ACC112 (cell line): ENCODE results near the gene BEX3.
"Not testable (repeated sequence)": the region's sequence is repeated elsewhere in the genome, so short reads cannot be mapped to it uniquely, and the experiment has no call there.

Experiments used
- H2AFZ ChIP-seq: fragments of 200-600 bp; sonication (generic); one replicate; pipeline ENCODE4 v1.6.0; 2017; ENCODE audit warnings: antibody characterized with exemption, low read length; ENCODE audit not compliant: unreplicated experiment
- H3K27ac ChIP-seq: fragments of 200-600 bp; sonication (generic); 2 replicates; pipeline ENCODE4 v1.5.1; 2014; ENCODE audit warnings: low read depth, mild to moderate bottlenecking, antibody characterized with exemption, low read length, moderate library complexity
- H3K27me3 ChIP-seq: fragments of 200-600 bp; sonication (generic); 2 replicates; pipeline ENCODE4 v1.6.1; 2014; ENCODE audit warnings: mild to moderate bottlenecking, antibody characterized with exemption, low read length, moderate library complexity, mixed read lengths; ENCODE audit not compliant: insufficient read depth
- H3K36me3 ChIP-seq: fragments of 200-600 bp; sonication (generic); 2 replicates; pipeline ENCODE4 v1.6.1; 2016; ENCODE audit warnings: mild to moderate bottlenecking, antibody characterized with exemption, low read length, moderate library complexity, mixed read lengths; ENCODE audit not compliant: insufficient read depth
- H3K4me1 ChIP-seq: fragments of 200-600 bp; sonication (generic); one replicate; pipeline ENCODE4 v1.6.1; 2016; ENCODE audit warnings: low read length, mixed read lengths; ENCODE audit not compliant: insufficient read depth, unreplicated experiment, control insufficient read depth
- H3K4me3 ChIP-seq: fragments of 200-600 bp; sonication (generic); 2 replicates; pipeline ENCODE4 v1.5.1; 2014; ENCODE audit warnings: mild to moderate bottlenecking, low read depth, low read length
- H3K79me2 ChIP-seq: fragments of 200-600 bp; sonication (generic); one replicate; pipeline ENCODE4 v1.6.0; 2016; ENCODE audit warnings: low read length; ENCODE audit not compliant: control insufficient read depth, unreplicated experiment, insufficient read depth

The BEX3 gene

GRCh38 chrX:103359605-103360004 lies 16.7 kb upstream of the BEX3 start:
- peak overlapping the region; percentile 43; the same call in 1 of the 2 replicates for H3K27ac ChIP-seq
- H2AFZ ChIP-seq, H3K27me3 ChIP-seq, H3K36me3 ChIP-seq, H3K4me3 ChIP-seq: not testable (repeated sequence)
- peaks cover 40% of the 10 kb centered on the region for H3K4me1 ChIP-seq
- H3K79me2 ChIP-seq = peaks cover 27% of the 10 kb centered on the region

GRCh38 chrX:103360092-103360491 lies 16.2 kb upstream of the BEX3 start:
- peaks cover 9% of the 10 kb centered on the region for H3K36me3 ChIP-seq
- H3K4me3 ChIP-seq = no peak overlapping the region
- H3K79me2 ChIP-seq = peaks cover 27% of the 10 kb centered on the region
- no peaks in the 10 kb centered on the region for H3K27me3 ChIP-seq
- peaks cover 38% of the 10 kb centered on the region for H3K4me1 ChIP-seq
- H3K27ac ChIP-seq = peak overlapping the region; percentile 23
- no peak overlapping the region for H2AFZ ChIP-seq

GRCh38 chrX:103360916-103361315 lies 15.4 kb upstream of the BEX3 start:
- Histone ChIP-seq H2AFZ (no peak overlapping the region), H3K4me1 (peaks cover 31% of the 10 kb centered on the region), H3K4me3 (no peak overlapping the region), H3K27me3 (no peaks in the 10 kb centered on the region), H3K36me3 (peaks cover 9% of the 10 kb centered on the region), H3K27ac (0 out of 2 replicates have a peak overlapping the region, but pooled peaks have one; percentile 23), H3K79me2 (peaks cover 22% of the 10 kb centered on the region)

DNA sequence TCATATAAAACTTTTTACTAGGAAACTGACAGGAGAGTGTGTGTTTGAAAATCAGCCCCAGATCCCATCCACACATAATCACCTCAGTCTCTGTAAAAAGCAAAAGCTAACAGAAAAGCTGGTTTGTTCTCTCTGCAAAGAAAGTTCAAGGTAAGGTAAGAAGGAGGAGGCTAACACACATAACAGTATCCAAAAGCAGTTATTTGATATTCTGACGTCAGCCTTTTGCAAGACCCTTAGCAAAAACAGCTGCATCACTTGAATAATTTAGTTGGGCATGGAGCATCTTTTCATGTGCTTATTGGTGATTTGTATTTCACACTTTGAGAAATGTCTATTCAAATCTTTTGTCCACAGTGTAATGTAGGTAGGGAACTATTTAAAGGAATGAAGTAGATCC lies 14.5 kb upstream of the BEX3 start:
- Histone ChIP-seq H3K27ac (peak overlapping the region; percentile 62), H3K79me2 (peaks cover 14% of the 10 kb centered on the region), H3K27me3 (no peaks in the 10 kb centered on the region), H3K36me3 (peaks cover 9% of the 10 kb centered on the region), H3K4me1 (peaks cover 29% of the 10 kb centered on the region), H2AFZ (peak overlapping the region; percentile 6), H3K4me3 (peak overlapping the region; percentile 40)

DNA sequence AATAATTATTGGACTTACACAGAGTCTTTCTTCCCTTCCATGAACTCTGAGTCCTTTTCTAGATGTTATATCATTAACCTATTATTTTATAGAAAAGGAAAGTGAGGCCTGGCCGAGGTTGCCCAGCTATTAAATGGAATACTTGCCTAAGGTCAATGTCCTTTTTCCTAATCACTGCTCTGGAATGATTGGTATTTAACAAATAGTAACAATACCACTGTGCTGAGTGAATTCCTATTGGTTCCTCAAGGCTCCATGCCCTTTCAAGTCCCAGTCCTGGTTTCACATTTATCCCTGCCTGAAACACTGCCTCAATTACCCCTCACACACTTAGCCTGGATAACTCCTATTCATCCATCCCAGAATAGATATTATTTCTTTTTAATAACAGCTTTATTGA lies 13.9 kb upstream of the BEX3 start:
- Histone ChIP-seq H3K36me3 (peaks cover 8% of the 10 kb centered on the region), H2AFZ (peak overlapping the region; percentile 39), H3K4me3 (peak overlapping the region; percentile 40; the same call in 1 of the 2 replicates), H3K27me3 (no peaks in the 10 kb centered on the region), H3K27ac (peak overlapping the region; percentile 62), H3K79me2 (peaks cover 7% of the 10 kb centered on the region), H3K4me1 (peaks cover 29% of the 10 kb centered on the region)

DNA sequence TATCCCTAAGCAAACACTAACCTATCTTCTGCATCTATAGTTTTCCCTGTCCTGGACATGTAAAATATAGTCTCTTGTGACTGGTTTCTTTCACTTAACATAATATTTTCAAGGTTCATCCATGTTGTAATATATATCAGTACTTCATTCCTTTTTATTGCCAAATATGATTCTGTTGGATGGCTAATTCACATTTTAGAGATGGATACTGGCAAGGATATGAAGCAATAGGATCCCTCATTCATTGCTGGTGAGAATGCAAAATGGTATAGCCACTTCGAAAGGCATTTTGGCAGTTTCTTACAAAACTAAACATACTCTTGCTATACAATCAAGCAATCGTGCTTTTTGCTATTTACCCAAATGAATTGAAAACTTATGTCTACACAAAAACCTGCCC lies 13.3 kb upstream of the BEX3 start:
- H3K4me1 ChIP-seq = peaks cover 29% of the 10 kb centered on the region
- H3K27ac ChIP-seq = peak overlapping the region; percentile 62
- H2AFZ ChIP-seq = peak overlapping the region; percentile 39
- peaks cover 1% of the 10 kb centered on the region for H3K79me2 ChIP-seq
- no peak overlapping the region for H3K4me3 ChIP-seq
- H3K27me3 ChIP-seq = no peaks in the 10 kb centered on the region
- H3K36me3 ChIP-seq = peaks cover 2% of the 10 kb centered on the region

DNA sequence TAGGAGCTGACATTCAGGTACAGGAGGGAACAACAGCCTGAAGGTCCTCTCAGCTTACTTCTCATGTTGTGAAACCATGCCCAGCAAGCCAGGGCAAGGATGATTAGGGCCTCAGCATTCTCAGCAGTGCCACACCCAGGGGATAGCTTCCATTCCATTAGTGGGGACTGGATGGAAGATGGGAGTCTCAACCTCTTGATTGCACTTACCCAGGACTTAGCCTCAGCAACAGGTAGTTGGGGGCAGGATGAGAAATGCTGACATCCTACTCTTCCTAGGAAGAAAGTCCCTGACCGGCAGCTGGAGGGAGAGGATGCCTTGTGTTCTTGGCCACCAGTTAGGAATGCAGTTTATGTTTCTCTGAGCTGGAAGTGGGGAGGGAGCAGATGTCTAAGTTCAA lies 8.8 kb upstream of the BEX3 start:
- Histone ChIP-seq H3K27ac (no peak overlapping the region), H3K4me1 (peaks cover 6% of the 10 kb centered on the region), H3K79me2 (no peaks in the 10 kb centered on the region), H3K27me3 (no peaks in the 10 kb centered on the region), H3K36me3 (no peaks in the 10 kb centered on the region), H3K4me3 (no peak overlapping the region), H2AFZ (no peak overlapping the region)

- Histone ChIP-seq H3K4me1 (peaks cover 16% of the 10 kb centered on the region), H3K4me3 (no peak overlapping the region), H3K27ac (no peak overlapping the region)
Measured at GRCh38 chrX:103369479-103369878, 6.9 kb upstream of the BEX3 start.

GRCh38 chrX:103372886-103373285 lies 3.5 kb upstream of the BEX3 start:
- Histone ChIP-seq H2AFZ (no peak overlapping the region), H3K4me1 (peaks cover 25% of the 10 kb centered on the region), H3K4me3 (no peak overlapping the region), H3K27ac (peak overlapping the region; percentile 85), H3K27me3 (no peaks in the 10 kb centered on the region), H3K79me2 (peaks cover 15% of the 10 kb centered on the region), H3K36me3 (no peaks in the 10 kb centered on the region)

More at GRCh38 chrX:103369479-103369878, 6.9 kb upstream of the BEX3 start:
- Histone ChIP-seq H2AFZ (no peak overlapping the region), H3K79me2 (no peaks in the 10 kb centered on the region), H3K36me3 (no peaks in the 10 kb centered on the region), H3K27me3 (no peaks in the 10 kb centered on the region)

DNA sequence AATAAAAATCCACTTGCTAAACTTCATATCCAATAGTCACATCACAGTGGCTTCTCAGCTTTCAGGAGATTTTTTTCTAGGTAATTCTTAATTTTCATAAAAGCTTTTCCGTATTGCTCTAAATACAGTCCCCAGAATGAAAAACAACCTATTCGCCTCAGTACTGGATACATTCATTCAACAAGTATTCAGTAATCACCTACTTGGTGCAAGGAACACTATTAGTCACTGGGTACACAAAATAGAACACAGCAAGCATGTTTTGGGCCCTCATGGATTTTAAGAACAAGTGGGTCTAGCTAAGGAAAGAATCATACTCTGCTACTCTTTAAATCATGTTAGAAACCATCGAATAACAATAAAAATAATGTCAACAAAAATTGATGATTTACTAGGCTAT lies 2.8 kb upstream of the BEX3 start:
- Histone ChIP-seq H3K79me2 (peaks cover 15% of the 10 kb centered on the region), H3K27me3 (no peaks in the 10 kb centered on the region), H2AFZ (no peak overlapping the region), H3K36me3 (0 out of 2 replicates have a peak, but pooled peaks cover 3% of the 10 kb centered on the region), H3K27ac (peak overlapping the region; percentile 85), H3K4me3 (no peak overlapping the region), H3K4me1 (peaks cover 26% of the 10 kb centered on the region)

GRCh38 chrX:103376979-103377324 lies 614 bp downstream of the BEX3 start:
- Histone ChIP-seq H3K79me2 (peaks cover 15% of the 10 kb centered on the region), H3K36me3 (0 out of 2 replicates have a peak, but pooled peaks cover 5% of the 10 kb centered on the region), H3K4me1 (peaks cover 32% of the 10 kb centered on the region), H2AFZ (no peak overlapping the region), H3K27ac (peak overlapping the region; percentile 77), H3K27me3 (no peaks in the 10 kb centered on the region), H3K4me3 (peak overlapping the region; percentile 87)
